ENCODE data around the gene DNAJA4. TPM values are rescaled to one million over a fixed set of nuclear protein-coding genes. Genes with fewer than 3 reads are reported as not detected.
A peak's percentile ranks its signal among the peaks of the same experiment; 100 is the strongest.

Gene DNAJA4
- total and polyA plus RNA-seq, 9 of the 15 experiments (the other 6 are each of a cell fraction or from before 2014, with no cell fraction given), result 0.11 to 1.0 (median 0.16) TPM; not detected in 4

GRCh38 chr15:78276064-78276943 is 11.9 kb downstream of the DNAJA4 start (continued):
- TF ChIP-seq ZNF695 (CRISPR knock-in tag; IDR thresholded peaks at IDR 0.05) (no peak), RB1 (IDR thresholded peaks at IDR 0.05; ENCODE audit: low read depth) (no peak), SMARCE1 (IDR thresholded peaks at IDR 0.05) (peak; percentile 59; the same call in 1 of the 2 replicates), ZNF175 (CRISPR knock-in tag; IDR thresholded peaks at IDR 0.05; ENCODE audit: low read depth) (no peak), CREB3L1 (IDR thresholded peaks at IDR 0.05; ENCODE audit: borderline replicate concordance, low read depth) (no peak), ZFP1 (CRISPR knock-in tag; IDR thresholded peaks at IDR 0.05) (no peak), NCOA2 (IDR thresholded peaks at IDR 0.05; ENCODE audit: partially characterized antibody in 2 of 2) (no peak), ZBTB33 (CRISPR knock-in tag; IDR thresholded peaks at IDR 0.05) (no peak), CBFA2T2 (conservative IDR thresholded peaks at IDR 0.05) (peak; percentile 57), SNIP1 (IDR thresholded peaks at IDR 0.05; ENCODE audit: low read depth) (no peak), ZNF785 (CRISPR knock-in tag; IDR thresholded peaks at IDR 0.05) (no peak), RBM22 (IDR thresholded peaks at IDR 0.05; ENCODE audit: low read depth, low read length, poor library complexity, severe bottlenecking) (no peak), LCOR (CRISPR knock-in tag; IDR thresholded peaks at IDR 0.05) (no peak), RUNX1 (IDR thresholded peaks at IDR 0.05; ENCODE audit: low read depth) (no peak), U2AF1 (optimal IDR thresholded peaks at IDR 0.05; ENCODE audit: low read depth, low read length) (no peak), POLR2G (IDR thresholded peaks at IDR 0.05; ENCODE audit: low read depth, low read length) (0 out of 2 replicates have a peak, but pooled peaks have one; percentile 26), TAF1 (IDR thresholded peaks at IDR 0.05; ENCODE audit: control insufficient read depth, extremely low read depth, insufficient read depth, low read length, severe bottlenecking) (no peak), RAD21 (CRISPR knock-in tag; conservative IDR thresholded peaks at IDR 0.05 in 1 of 2, IDR thresholded peaks at IDR 0.05 in 1 of 2) (no peak), PTBP1 (IDR thresholded peaks at IDR 0.05; ENCODE audit: low read depth, low read length) (no peak), ZNF699 (CRISPR knock-in tag; IDR thresholded peaks at IDR 0.05; ENCODE audit: insufficient replicate concordance) (no peak), ELK1 (CRISPR knock-in tag; IDR thresholded peaks at IDR 0.05) (no peak), ZNF644 (tag; IDR thresholded peaks at IDR 0.05; ENCODE audit: low read depth) (no peak), ZBTB7A (IDR thresholded peaks at IDR 0.05; ENCODE audit: borderline replicate concordance, control insufficient read depth, low read depth, low read length) (0 out of 2 replicates have a peak, but pooled peaks have one; percentile 20), MAFF (IDR thresholded peaks at IDR 0.05; ENCODE audit: low read length) (peak; percentile 43; the same call in 1 of the 2 replicates)

Measured in K562 (cell line).